Transverse colon (tissue), 4 donors: ENCODE measurements around the gene FAM81B. TPM values are rescaled to one million over a fixed set of nuclear protein-coding genes. Genes with fewer than 3 reads are reported as not detected.

Source experiments
- DNase-seq: peaks from one replicate; pipeline ENCODE4 v3.0.0-alpha.2; 2019
- H3K27ac ChIP-seq, 4 donors: fragments of 200-600 bp; sonication (generic); 2 replicates each; pipeline ENCODE4 v1.5.1; 2016 to 2018; ENCODE audit warnings: inconsistent platforms in 4 of 4
- H3K27me3 ChIP-seq: fragments of 200-600 bp; sonication (generic); 2 replicates; pipeline ENCODE4 v1.5.1; 2017; ENCODE audit warnings: inconsistent platforms
- H3K36me3 ChIP-seq, 4 donors: fragments of 200-600 bp; sonication (generic); 2 replicates each; pipeline ENCODE4 v1.5.1; 2017 to 2019; ENCODE audit warnings: inconsistent platforms in 4 of 4
- H3K4me1 ChIP-seq, 4 donors: fragments of 200-600 bp; sonication (generic); 2 replicates each; pipeline ENCODE4 v1.5.1; 2017 to 2020; ENCODE audit warnings: inconsistent platforms in 4 of 4
- H3K4me3 ChIP-seq, 4 donors: fragments of 200-600 bp; sonication (generic); 1 replicate in 1 of 4; 2 replicates in 3 of 4; pipeline versions ENCODE4 v1.5.1 to v1.6.1; 2017 to 2019; ENCODE audit warnings: inconsistent platforms in 4 of 4
- H3K9me3 ChIP-seq, 2 donors: fragments of 200-600 bp; sonication (generic); 2 replicates each; pipeline ENCODE4 v1.5.1; 2017 to 2019; ENCODE audit warnings: inconsistent platforms in 2 of 2
- EP300 ChIP-seq: sonication (generic); formaldehyde crosslinking; IDR thresholded peaks from one replicate; pipeline ENCODE4 v1.6.1; 2017; ENCODE audit warnings: antibody characterized with exemption, low read depth
- POLR2A ChIP-seq: fragments of 450-650 bp; IDR thresholded peaks from one replicate; pipeline ENCODE4 v1.6.1; 2016; ENCODE audit warnings: antibody characterized with exemption, mild to moderate bottlenecking, moderate library complexity
- POLR2AphosphoS5 ChIP-seq, 3 donors: sonication (generic); formaldehyde crosslinking; IDR thresholded peaks; one replicate each; pipeline ENCODE4 v1.6.1; 2016; ENCODE audit warnings: antibody characterized with exemption in 3 of 3
- WGBS, 2 donors: methylation state at CpG; one replicate each; pipeline ENCODE4 v1.1.5; 2018; ENCODE audit warnings: low coverage in 1 of 2; 5-methylcytosine and 5-hydroxymethylcytosine counted together
- in situ Hi-C, 4 donors: fragments of 200-750 bp; cut with MboI; loops; one replicate each; pipeline versions ENCODE4 v1.15.0 to v1.15.1; 2017; ENCODE audit warnings: low sequenced_read_pairs in 3 of 4, low pct_ligation_motif_present in 1 of 4, low pct_unique_long_range_greater_than_20kb in 1 of 4
- intact Hi-C: fragments of 100-400 bp; cut with DNase I; formaldehyde crosslinking; loops from one replicate; pipeline ENCODE4 v1.15.1; 2023; ENCODE audit warnings: low total_unique reads
- total RNA-seq, 4 donors: library from RNA; depleted of rRNA; stranded (reverse); fragments of >200 nt; gene quantifications; one replicate each; pipeline ENCODE4 v1.1.0, GENCODE V29; 2016
- TF ChIP-seq, protein P1 (sequence below), 5 experiments: fragments of 200-600 bp in 3 of 5; fragments of 450-650 bp in 2 of 5; sonication (generic) in 3 of 5; IDR thresholded peaks; 1 replicate in 2 of 5; 2 replicates in 3 of 5; pipeline ENCODE4 v1.5.1; 2016 to 2017; ENCODE audit warnings: antibody characterized with exemption in 5 of 5, inconsistent platforms in 3 of 5, mild to moderate bottlenecking in 2 of 5, moderate library complexity in 1 of 5

FAM81B gene
- total RNA-seq, 4 donors from 2014 or later = not detected

GRCh38 chr5:95374061-95374460 lies 17.1 kb upstream of the FAM81B start:
- Histone ChIP-seq H3K27me3 (no peaks in the 10 kb centered on the region), H3K4me3 (no peak overlapping the region), H3K9me3 (no peaks in the 10 kb centered on the region), H3K36me3 (no peaks in the 10 kb centered on the region), H3K4me1 (no peaks in the 10 kb centered on the region), H3K27ac (no peak overlapping the region)
- TF ChIP-seq POLR2A (no peak), EP300 (no peak), POLR2AphosphoS5 (IDR thresholded peaks at IDR 0.05) (no peak)
- TF ChIP-seq, protein P1, sequence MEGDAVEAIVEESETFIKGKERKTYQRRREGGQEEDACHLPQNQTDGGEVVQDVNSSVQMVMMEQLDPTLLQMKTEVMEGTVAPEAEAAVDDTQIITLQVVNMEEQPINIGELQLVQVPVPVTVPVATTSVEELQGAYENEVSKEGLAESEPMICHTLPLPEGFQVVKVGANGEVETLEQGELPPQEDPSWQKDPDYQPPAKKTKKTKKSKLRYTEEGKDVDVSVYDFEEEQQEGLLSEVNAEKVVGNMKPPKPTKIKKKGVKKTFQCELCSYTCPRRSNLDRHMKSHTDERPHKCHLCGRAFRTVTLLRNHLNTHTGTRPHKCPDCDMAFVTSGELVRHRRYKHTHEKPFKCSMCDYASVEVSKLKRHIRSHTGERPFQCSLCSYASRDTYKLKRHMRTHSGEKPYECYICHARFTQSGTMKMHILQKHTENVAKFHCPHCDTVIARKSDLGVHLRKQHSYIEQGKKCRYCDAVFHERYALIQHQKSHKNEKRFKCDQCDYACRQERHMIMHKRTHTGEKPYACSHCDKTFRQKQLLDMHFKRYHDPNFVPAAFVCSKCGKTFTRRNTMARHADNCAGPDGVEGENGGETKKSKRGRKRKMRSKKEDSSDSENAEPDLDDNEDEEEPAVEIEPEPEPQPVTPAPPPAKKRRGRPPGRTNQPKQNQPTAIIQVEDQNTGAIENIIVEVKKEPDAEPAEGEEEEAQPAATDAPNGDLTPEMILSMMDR (IDR thresholded peaks at IDR 0.05) = no peak
- intact Hi-C loops (no loop called here), in situ Hi-C loops (no loop called here)
- DNase-seq = no peak
- WGBS, 2 donors = 62 to 76% methylated on average over 7 of the region's 7 CpGs

GRCh38 chr5:95375591-95375990 lies 15.6 kb upstream of the FAM81B start:
- intact Hi-C loops = no loop called here
- no peaks in the 10 kb centered on the region for H3K36me3 ChIP-seq
- H3K4me1 ChIP-seq = no peaks in the 10 kb centered on the region
- TF ChIP-seq POLR2AphosphoS5 (IDR thresholded peaks at IDR 0.05) (no peak), EP300 (no peak)
- TF ChIP-seq, protein P1 (IDR thresholded peaks at IDR 0.05) = no peak
- H3K27me3 ChIP-seq = no peaks in the 10 kb centered on the region
- in situ Hi-C loops = no loop called here
- no peak overlapping the region for H3K27ac ChIP-seq
- no peaks in the 10 kb centered on the region for H3K9me3 ChIP-seq
- no peak for DNase-seq
- no peak overlapping the region for H3K4me3 ChIP-seq
- 52 to 69% methylated on average over 4 of the region's 4 CpGs for WGBS, 2 donors

DNA sequence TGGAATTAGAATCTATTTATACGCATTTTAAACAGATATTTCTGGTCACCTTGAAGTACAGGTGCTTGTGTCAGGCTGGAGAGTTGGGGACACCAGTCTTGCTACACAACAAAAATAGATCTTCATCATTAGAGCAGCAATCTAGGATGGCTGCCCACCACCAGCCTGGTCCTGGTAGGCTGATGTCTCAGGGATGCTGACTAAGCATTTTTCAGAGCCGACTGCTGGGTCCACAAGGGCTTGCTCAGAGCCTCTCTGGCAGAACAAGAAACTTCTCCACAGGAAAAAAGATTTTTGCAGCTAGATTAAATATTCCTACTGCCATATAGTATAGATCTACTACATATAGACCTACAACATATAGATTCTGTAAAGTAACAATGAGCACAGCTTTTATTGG lies 12.0 kb upstream of the FAM81B start:
- in situ Hi-C loops = no loop called here
- DNase-seq = no peak

DNA sequence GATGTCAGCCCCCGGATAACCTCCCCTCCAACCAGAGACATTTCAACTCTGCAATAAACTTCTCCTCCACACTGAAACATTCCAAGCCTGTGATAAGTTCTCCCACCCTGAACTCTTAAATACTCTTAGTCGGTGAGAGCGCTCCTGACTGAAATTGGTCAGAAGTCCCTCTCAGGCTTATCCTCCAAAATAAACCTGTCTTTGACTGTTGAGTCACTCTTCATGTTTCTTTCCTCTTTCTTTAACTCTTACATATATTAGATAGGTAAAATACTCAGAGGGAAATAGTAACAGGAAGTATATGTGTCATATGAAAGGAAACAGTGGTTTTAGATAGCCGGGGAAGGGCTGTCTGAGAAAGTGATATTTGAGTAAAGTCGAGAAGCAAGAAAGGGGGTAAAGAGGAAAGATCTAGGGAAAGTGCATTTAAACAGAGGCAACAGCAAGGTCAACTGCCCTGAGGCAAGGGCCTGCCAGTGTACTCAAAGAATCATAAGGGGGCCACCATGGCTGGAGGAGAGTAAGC lies 11.0 kb upstream of the FAM81B start:
- 71 to 82% methylated on average over 4 to 5 of the region's 5 CpGs for WGBS, 2 donors

More for the DNA sequence above, 12.0 kb upstream of the FAM81B start:
- Histone ChIP-seq H3K27ac (no peak overlapping the region), H3K4me1 (no peaks in the 10 kb centered on the region), H3K4me3 (no peak overlapping the region), H3K36me3 (no peaks in the 10 kb centered on the region), H3K9me3 (no peaks in the 10 kb centered on the region), H3K27me3 (no peaks in the 10 kb centered on the region)
- TF ChIP-seq POLR2AphosphoS5 (IDR thresholded peaks at IDR 0.05) (no peak), POLR2A (no peak), EP300 (no peak)
- TF ChIP-seq, protein P1 (IDR thresholded peaks at IDR 0.05) = no peak
- intact Hi-C loops = no loop called here
- WGBS, 2 donors = 68 to 83% methylated on average over 2 of the region's 2 CpGs

More for the DNA sequence above, 11.0 kb upstream of the FAM81B start:
- Histone ChIP-seq H3K4me3 (no peak overlapping the region), H3K36me3 (no peaks in the 10 kb centered on the region), H3K4me1 (no peaks in the 10 kb centered on the region), H3K9me3 (no peaks in the 10 kb centered on the region), H3K27ac (no peak overlapping the region), H3K27me3 (no peaks in the 10 kb centered on the region)
- TF ChIP-seq EP300 = no peak
- TF ChIP-seq, protein P1 (IDR thresholded peaks at IDR 0.05) = no peak
- TF ChIP-seq POLR2AphosphoS5 (IDR thresholded peaks at IDR 0.05) = no peak
- TF ChIP-seq POLR2A = no peak
- in situ Hi-C loops = no loop called here
- DNase-seq = no peak
- intact Hi-C loops = no loop called here
